Neuronal stem cell (in vitro differentiated cells): ENCODE measurements around the gene XAGE5.
"Not testable (repeated sequence)": the region's sequence is repeated elsewhere in the genome, so short reads cannot be mapped to it uniquely, and the experiment has no call there.

Source experiments
- DNase-seq: peaks from one replicate; pipeline ENCODE4 v3.0.0-alpha.2; 2013; ENCODE audit warnings: low spot score
- H2AFZ ChIP-seq: one replicate; pipeline ENCODE4 v1.6.1; 2013; ENCODE audit warnings: mild to moderate bottlenecking, low read length, inconsistent platforms
- H2AK5ac ChIP-seq: 2 replicates; pipeline ENCODE4 v1.6.1; 2013; ENCODE audit warnings: low read depth, mild to moderate bottlenecking, inconsistent platforms, low read length, moderate library complexity, mixed read lengths
- H2BK120ac ChIP-seq: 2 replicates; pipeline ENCODE4 v1.6.1; 2013; ENCODE audit warnings: low read depth, mild to moderate bottlenecking, inconsistent platforms, low read length, moderate library complexity, mixed read lengths
- H2BK12ac ChIP-seq: one replicate; pipeline ENCODE4 v1.6.1; 2013; ENCODE audit warnings: low read length, inconsistent platforms
- H2BK15ac ChIP-seq: 2 replicates; pipeline ENCODE4 v1.6.1; 2013; ENCODE audit warnings: mild to moderate bottlenecking, low read length, inconsistent platforms, mixed read lengths
- H2BK5ac ChIP-seq: one replicate; pipeline ENCODE4 v1.6.1; 2013; ENCODE audit warnings: inconsistent platforms, mild to moderate bottlenecking, low read length, moderate library complexity
- H3K14ac ChIP-seq: one replicate; pipeline ENCODE4 v1.6.1; 2013; ENCODE audit warnings: low read length, inconsistent platforms
- H3K18ac ChIP-seq: 2 replicates; pipeline ENCODE4 v1.6.1; 2013; ENCODE audit warnings: low read length, inconsistent platforms
- H3K23ac ChIP-seq: 2 replicates; pipeline ENCODE4 v1.6.1; 2013; ENCODE audit warnings: low read depth, mild to moderate bottlenecking, mixed read lengths, low read length, inconsistent platforms; ENCODE audit not compliant: poor library complexity
- H3K27ac ChIP-seq: replicated peaks from 3 replicates; pipeline ENCODE4 v1.5.1; 2013; ENCODE audit warnings: low read length, inconsistent platforms
- H3K27me3 ChIP-seq, 3 experiments: 2 replicates each; pipeline ENCODE4 v1.6.1; 2013; ENCODE audit warnings: low read length in 3 of 3, mild to moderate bottlenecking in 2 of 3, inconsistent platforms in 1 of 3, low read depth in 1 of 3, mixed read lengths in 1 of 3, moderate library complexity in 1 of 3; ENCODE audit not compliant: control insufficient read depth in 3 of 3, insufficient read depth in 3 of 3
- H3K36me3 ChIP-seq, 2 donors: replicated peaks in 1 of 2; 2 replicates each; pipeline ENCODE4 v1.6.1; 2013; ENCODE audit warnings: low read length in 2 of 2; ENCODE audit not compliant: control insufficient read depth in 2 of 2, insufficient read depth in 2 of 2
- H3K4ac ChIP-seq: 2 replicates; pipeline ENCODE4 v1.6.1; 2013; ENCODE audit warnings: inconsistent platforms, mild to moderate bottlenecking, low read length, moderate library complexity
- H3K4me1 ChIP-seq, 2 donors: 1 replicate in 1 of 2; 2 replicates in 1 of 2; pipeline ENCODE4 v1.6.1; 2013; ENCODE audit warnings: low read length in 2 of 2, low read depth in 1 of 2; ENCODE audit not compliant: control insufficient read depth in 2 of 2, insufficient read depth in 1 of 2
- H3K4me2 ChIP-seq: one replicate; pipeline ENCODE4 v1.6.1; 2013; ENCODE audit warnings: mild to moderate bottlenecking, low read length, inconsistent platforms; ENCODE audit not compliant: insufficient read depth, poor library complexity, severe bottlenecking
- H3K4me3 ChIP-seq, 2 donors: 2 replicates each; pipeline ENCODE4 v1.5.1; 2013; ENCODE audit warnings: low read length in 2 of 2, mild to moderate bottlenecking in 2 of 2, inconsistent platforms in 1 of 2, moderate library complexity in 1 of 2
- H3K79me1 ChIP-seq: one replicate; pipeline ENCODE4 v1.6.1; 2013; ENCODE audit warnings: low read depth, mild to moderate bottlenecking, inconsistent platforms, low read length, moderate library complexity
- H3K9ac ChIP-seq: one replicate; pipeline ENCODE4 v1.6.1; 2013; ENCODE audit warnings: mild to moderate bottlenecking, low read depth, low read length, inconsistent platforms; ENCODE audit not compliant: poor library complexity
- H3K9me3 ChIP-seq, 2 donors: replicated peaks in 1 of 2; 2 replicates each; pipeline versions ENCODE3 to v1.6.1; 2013; ENCODE audit warnings: low read length in 2 of 2, mild to moderate bottlenecking in 2 of 2, inconsistent platforms in 1 of 2, low read depth in 1 of 2, mixed read lengths in 1 of 2, moderate library complexity in 1 of 2; ENCODE audit not compliant: control insufficient read depth in 2 of 2, insufficient read depth in 1 of 2
- H4K8ac ChIP-seq: one replicate; pipeline ENCODE4 v1.6.1; 2013; ENCODE audit warnings: low read depth, mild to moderate bottlenecking, inconsistent platforms, low read length, moderate library complexity
- H4K91ac ChIP-seq: one replicate; pipeline ENCODE4 v1.6.1; 2013; ENCODE audit warnings: low read length, low read depth, mild to moderate bottlenecking, inconsistent platforms; ENCODE audit not compliant: poor library complexity
- WGBS, 2 donors: extraction: QIAGEN DNeasy Blood & Tissue Kit; methylation state at CpG; one replicate each; pipeline ENCODE4 v1.1.7; 2013; ENCODE audit warnings: missing lambda C conversion rate in 2 of 2, mixed read lengths in 1 of 2; ENCODE audit not compliant: insufficient read length in 2 of 2, insufficient replicate concordance in 1 of 2; ENCODE audit errors: extremely low coverage in 2 of 2; 5-methylcytosine and 5-hydroxymethylcytosine counted together

XAGE5 gene

DNA sequence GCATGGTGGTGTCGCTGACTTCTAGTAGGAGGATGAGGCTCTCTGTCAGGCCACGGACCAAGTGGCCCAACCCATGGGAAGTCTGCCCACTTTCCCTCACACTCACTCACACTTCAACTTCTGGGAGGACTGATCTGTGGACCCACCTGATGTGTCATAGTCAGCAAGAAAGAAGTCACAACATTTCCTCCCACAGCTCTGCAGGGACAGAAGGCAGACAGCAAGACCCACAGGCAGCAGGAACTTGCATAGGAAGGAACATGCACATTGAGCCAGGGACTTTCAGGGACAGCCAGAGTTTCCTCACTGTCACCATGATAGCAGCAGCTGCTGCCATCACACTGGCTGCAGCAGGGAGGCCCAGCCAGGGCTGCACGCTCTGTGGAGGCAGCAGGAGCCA lies 19.5 kb downstream of the XAGE5 start:
- Histone ChIP-seq H3K4me1 (no peaks in the 10 kb centered on the region), H2BK5ac (no peak overlapping the region), H3K4me2 (no peak overlapping the region), H2BK120ac (no peak overlapping the region), H3K18ac (no peak overlapping the region), H3K27me3 (no peaks in the 10 kb centered on the region), H2AFZ (no peak overlapping the region), H4K91ac (no peak overlapping the region), H3K9ac (no peak overlapping the region), H3K79me1 (no peaks in the 10 kb centered on the region), H3K23ac (no peak overlapping the region), H3K14ac (no peak overlapping the region), H3K4ac (no peak overlapping the region), H3K4me3 (no peak overlapping the region), H2BK15ac (no peak overlapping the region), H2BK12ac (no peak overlapping the region), H3K9me3 (no peaks in the 10 kb centered on the region), H3K36me3 (no peaks in the 10 kb centered on the region), H4K8ac (no peak overlapping the region), H3K27ac (no peak overlapping the region), H2AK5ac (no peak overlapping the region)
- DNase-seq: no peak
- no CpG with 5 or more reads among the region's 3 CpGs for WGBS, 2 donors

DNA sequence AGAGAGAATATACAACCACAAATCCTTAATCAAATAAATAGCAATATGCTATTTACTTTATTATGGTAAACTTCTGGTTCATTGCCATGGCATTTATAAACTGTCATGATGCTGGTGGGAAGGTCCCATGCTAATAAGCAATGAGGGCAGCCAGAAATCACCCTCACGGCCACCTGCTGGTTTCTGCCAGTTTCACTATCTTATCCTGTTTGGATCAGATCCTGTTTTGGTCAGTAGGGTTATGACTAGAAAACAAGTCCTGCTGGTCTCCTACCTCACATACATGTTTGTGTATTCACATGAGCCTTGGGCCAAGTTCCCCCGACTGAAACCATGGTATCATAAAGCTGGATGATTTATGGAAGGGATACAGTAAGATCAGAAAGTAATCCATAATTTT lies 28.1 kb downstream of the XAGE5 start:
- DNase-seq: no peak
- H3K36me3 ChIP-seq: no peaks in the 10 kb centered on the region
- WGBS, 2 donors: no CpG with 5 or more reads among the region's 2 CpGs

DNA sequence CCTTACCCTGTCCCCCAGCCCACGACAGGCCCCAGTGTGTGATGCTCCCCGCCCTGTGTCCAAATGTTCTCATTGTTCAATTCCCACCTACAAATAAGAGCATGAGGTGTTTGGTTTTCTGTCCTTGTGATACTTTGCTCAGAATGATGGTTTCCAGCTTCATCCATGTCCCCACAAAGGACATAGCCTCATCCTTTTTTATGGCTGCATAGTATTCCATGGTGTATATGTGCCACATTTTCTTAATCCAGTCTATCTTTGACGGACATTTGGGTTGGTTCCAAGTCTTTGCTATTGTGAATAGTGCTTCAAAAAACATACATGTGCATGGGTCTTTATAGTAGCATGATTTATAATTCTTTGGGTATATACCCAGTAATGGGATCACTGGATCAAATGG lies 32.5 kb downstream of the XAGE5 start:
- not testable (repeated sequence) for DNase-seq, H3K23ac ChIP-seq, H2BK12ac ChIP-seq, H4K91ac ChIP-seq, H3K9ac ChIP-seq, H3K27me3 ChIP-seq, H2AK5ac ChIP-seq, H3K18ac ChIP-seq, H2AFZ ChIP-seq, H2BK120ac ChIP-seq, H3K4me1 ChIP-seq, H3K4me2 ChIP-seq, H3K27ac ChIP-seq, H3K36me3 ChIP-seq, H3K79me1 ChIP-seq, H3K4ac ChIP-seq, H2BK15ac ChIP-seq, H3K14ac ChIP-seq, H3K4me3 ChIP-seq, H4K8ac ChIP-seq, H3K9me3 ChIP-seq, H2BK5ac ChIP-seq
- WGBS, 2 donors: no CpG with 5 or more reads among the region's 3 CpGs

More for the DNA sequence above, 28.1 kb downstream of the XAGE5 start:
- Histone ChIP-seq H3K14ac (no peak overlapping the region), H4K8ac (no peak overlapping the region), H3K9ac (no peak overlapping the region), H2BK15ac (no peak overlapping the region), H4K91ac (no peak overlapping the region), H3K23ac (no peak overlapping the region), H3K4me2 (no peak overlapping the region), H3K4ac (no peak overlapping the region), H2BK5ac (no peak overlapping the region), H3K27me3 (no peaks in the 10 kb centered on the region), H2AFZ (no peak overlapping the region), H2BK120ac (no peak overlapping the region), H3K4me3 (no peak overlapping the region), H3K9me3 (no peaks in the 10 kb centered on the region), H3K18ac (no peak overlapping the region), H2AK5ac (no peak overlapping the region), H3K4me1 (no peaks in the 10 kb centered on the region), H2BK12ac (no peak overlapping the region), H3K79me1 (no peaks in the 10 kb centered on the region), H3K27ac (no peak overlapping the region)

DNA sequence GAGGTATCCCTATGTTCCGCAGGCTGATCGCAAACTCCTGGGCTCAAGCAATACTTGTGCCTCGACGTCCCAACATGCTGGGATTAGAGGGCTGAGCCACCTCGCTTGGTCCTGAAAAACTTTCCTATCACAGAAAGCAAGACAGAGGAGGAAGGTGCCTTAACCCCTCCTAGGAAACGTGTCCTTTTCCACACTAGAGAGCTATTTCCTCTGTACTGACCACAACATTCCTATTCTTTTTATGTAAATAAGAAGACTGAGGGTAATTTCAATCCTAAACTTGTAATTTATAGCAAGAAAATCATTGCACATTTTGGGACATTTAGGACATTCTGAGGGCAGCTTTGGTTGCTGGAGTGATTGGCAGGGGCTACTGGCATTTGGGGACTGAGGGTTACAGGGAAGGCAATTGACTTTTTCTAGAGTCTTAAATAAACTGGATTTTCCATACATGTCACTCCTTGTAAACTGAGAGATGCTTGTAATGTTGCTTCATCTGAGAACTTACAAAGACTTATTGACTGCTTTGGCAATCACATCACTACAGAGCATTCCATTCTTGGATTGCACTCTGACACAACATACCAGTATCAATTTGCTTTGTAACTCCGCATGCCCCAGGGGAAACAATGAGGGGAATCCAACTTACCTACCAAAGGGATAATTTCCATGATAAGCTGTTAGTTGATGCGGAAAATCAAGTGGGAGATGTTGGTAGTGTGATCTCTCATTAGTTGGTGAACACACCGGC lies 41.2 kb downstream of the XAGE5 start:
- Histone ChIP-seq H3K18ac (no peak overlapping the region), H3K4me3 (no peak overlapping the region), H4K91ac (no peak overlapping the region), H3K4ac (no peak overlapping the region), H2AFZ (no peak overlapping the region), H3K79me1 (no peaks in the 10 kb centered on the region), H2AK5ac (no peak overlapping the region), H2BK5ac (no peak overlapping the region), H3K27ac (no peak overlapping the region), H3K4me2 (no peak overlapping the region), H2BK12ac (no peak overlapping the region), H3K27me3 (peaks cover 0 to 3% (median 0%) of the 10 kb centered on the region in 3 experiments), H2BK120ac (no peak overlapping the region), H3K14ac (no peak overlapping the region), H3K9ac (no peak overlapping the region), H3K23ac (no peak overlapping the region), H3K4me1 (no peaks in the 10 kb centered on the region), H3K9me3 (peaks cover 0 to 4% of the 10 kb centered on the region in 2 donors), H4K8ac (no peak overlapping the region), H2BK15ac (no peak overlapping the region), H3K36me3 (no peaks in the 10 kb centered on the region)
- DNase-seq: no peak
- WGBS, 2 donors: no CpG with 5 or more reads among the region's 9 CpGs
